HG03280 (cell line): ENCODE measurements around the gene C4B.
"Not testable (repeated sequence)": the region's sequence is repeated elsewhere in the genome, so short reads cannot be mapped to it uniquely, and the experiment has no call there.

Experiments
- ATAC-seq: cut with Tn5 transposase; IDR thresholded peaks from one replicate; pipeline ENCODE4 v1.9.1; 2021; ENCODE audit warnings: mild to moderate bottlenecking, moderate library complexity; ENCODE audit not compliant: unreplicated experiment

The C4B gene

GRCh38 chr6:32050562-32050961, 36.0 kb downstream of the C4B start:
- no peak for ATAC-seq

- not testable (repeated sequence) for ATAC-seq
These were observed 38.0 kb downstream of the C4B start for GRCh38 chr6:32052626-32053025.

- not testable (repeated sequence) for ATAC-seq
These were observed 38.7 kb downstream of the C4B start for GRCh38 chr6:32053314-32053713.

GRCh38 chr6:32055756-32056155, 41.2 kb downstream of the C4B start:
- not testable (repeated sequence) for ATAC-seq

GRCh38 chr6:32056254-32056653, 41.7 kb downstream of the C4B start:
- ATAC-seq: no peak

GRCh38 chr6:32057966-32058365, 43.4 kb downstream of the C4B start:
- no peak for ATAC-seq

GRCh38 chr6:32058511-32058963, 43.9 kb downstream of the C4B start:
- no peak for ATAC-seq

GRCh38 chr6:32060966-32061655, 46.5 kb downstream of the C4B start:
- ATAC-seq: no peak

GRCh38 chr6:32064706-32065105, 50.1 kb downstream of the C4B start:
- ATAC-seq: no peak

- ATAC-seq: not testable (repeated sequence)
These were observed 52.9 kb downstream of the C4B start for GRCh38 chr6:32067521-32067920.

GRCh38 chr6:32068315-32068714, 53.7 kb downstream of the C4B start:
- ATAC-seq: not testable (repeated sequence)

GRCh38 chr6:32068867-32069266, 54.3 kb downstream of the C4B start:
- ATAC-seq: no peak

GRCh38 chr6:32069460-32069859, 54.9 kb downstream of the C4B start:
- no peak for ATAC-seq

- no peak for ATAC-seq
These were observed 55.4 kb downstream of the C4B start for GRCh38 chr6:32069878-32070515.

- no peak for ATAC-seq
These were observed 56.4 kb downstream of the C4B start for GRCh38 chr6:32070814-32071543.

GRCh38 chr6:32073101-32073500, 58.5 kb downstream of the C4B start:
- ATAC-seq: no peak

- ATAC-seq: no peak
These were observed 59.0 kb downstream of the C4B start for GRCh38 chr6:32073613-32074012.

- no peak for ATAC-seq
These were observed 60.5 kb downstream of the C4B start for GRCh38 chr6:32074996-32075532.

- no peak for ATAC-seq
These were observed 61.2 kb downstream of the C4B start for GRCh38 chr6:32075781-32076180.

- ATAC-seq: no peak
These were observed 61.8 kb downstream of the C4B start for GRCh38 chr6:32076321-32076809.

GRCh38 chr6:32079566-32080290, 65.1 kb downstream of the C4B start:
- ATAC-seq: no peak
